ENCODE results near the gene MGA. TPM values are rescaled to one million over a fixed set of nuclear protein-coding genes. Genes with fewer than 3 reads are reported as not detected.

Gene MGA
- polyA plus RNA-seq, 3 donors, result 2.7 to 6.9 (median 4.2) TPM

DNA sequence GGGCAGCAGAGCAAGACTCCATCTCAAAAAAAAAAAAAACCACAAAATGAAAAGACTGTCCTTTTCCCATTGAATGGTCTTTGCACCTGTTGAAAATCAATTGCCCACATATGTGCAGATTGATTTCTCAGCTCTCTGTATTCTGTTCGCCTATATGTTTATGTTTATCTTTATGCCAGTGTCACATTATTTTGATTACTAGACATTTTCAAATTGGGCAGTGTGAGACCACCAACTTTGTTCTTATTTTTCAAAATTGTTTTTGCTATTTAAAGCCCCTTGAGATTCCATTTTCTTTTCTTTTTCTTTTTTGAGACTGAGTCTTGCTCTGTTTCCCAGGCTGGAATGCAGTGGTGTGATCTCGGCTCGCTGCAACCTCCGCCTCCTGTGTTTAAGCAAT lies 18.5 kb downstream of the MGA start:
- Mint-ChIP-seq H3K4me1 (peaks cover 7% of the 10 kb centered on the region), H3K4me3 (no peak overlapping the region), H3K27me3 (ENCODE audit: low read depth in 3 of 3) (peaks cover 0 to 2% (median 0%) of the 10 kb centered on the region in 3 donors), H3K36me3 (peaks cover 14 to 46% of the 10 kb centered on the region in 2 donors), H3K27ac (no peak overlapping the region), H3K9me3 (peaks cover 0 to 4% (median 0%) of the 10 kb centered on the region in 7 donors)
- H4K20me1 ChIP-seq (ENCODE audit: insufficient read depth, low read length), result peaks cover 98% of the 10 kb centered on the region
- peaks cover 100% of the 10 kb centered on the region for H3K79me2 ChIP-seq (ENCODE audit: insufficient read depth, low read length)
- H3K4me3 ChIP-seq (replicated peaks in 1 of 3; ENCODE audit: low read depth in 2 of 3, low read length in 3 of 3), result no peak overlapping the region
- no peak overlapping the region for H3K4me2 ChIP-seq (replicated peaks; ENCODE audit: extremely low read depth, low read length, poor library complexity, severe bottlenecking)
- no peak overlapping the region for H3K27ac ChIP-seq (ENCODE audit: low read depth in 1 of 2, low read length in 2 of 2)
- TF ChIP-seq, protein P1, sequence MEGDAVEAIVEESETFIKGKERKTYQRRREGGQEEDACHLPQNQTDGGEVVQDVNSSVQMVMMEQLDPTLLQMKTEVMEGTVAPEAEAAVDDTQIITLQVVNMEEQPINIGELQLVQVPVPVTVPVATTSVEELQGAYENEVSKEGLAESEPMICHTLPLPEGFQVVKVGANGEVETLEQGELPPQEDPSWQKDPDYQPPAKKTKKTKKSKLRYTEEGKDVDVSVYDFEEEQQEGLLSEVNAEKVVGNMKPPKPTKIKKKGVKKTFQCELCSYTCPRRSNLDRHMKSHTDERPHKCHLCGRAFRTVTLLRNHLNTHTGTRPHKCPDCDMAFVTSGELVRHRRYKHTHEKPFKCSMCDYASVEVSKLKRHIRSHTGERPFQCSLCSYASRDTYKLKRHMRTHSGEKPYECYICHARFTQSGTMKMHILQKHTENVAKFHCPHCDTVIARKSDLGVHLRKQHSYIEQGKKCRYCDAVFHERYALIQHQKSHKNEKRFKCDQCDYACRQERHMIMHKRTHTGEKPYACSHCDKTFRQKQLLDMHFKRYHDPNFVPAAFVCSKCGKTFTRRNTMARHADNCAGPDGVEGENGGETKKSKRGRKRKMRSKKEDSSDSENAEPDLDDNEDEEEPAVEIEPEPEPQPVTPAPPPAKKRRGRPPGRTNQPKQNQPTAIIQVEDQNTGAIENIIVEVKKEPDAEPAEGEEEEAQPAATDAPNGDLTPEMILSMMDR (IDR thresholded peaks at IDR 0.05), result no peak
- H3K9me3 ChIP-seq (replicated peaks in 1 of 2; ENCODE audit: control insufficient read depth in 1 of 2, insufficient read depth in 1 of 2, low read length in 2 of 2), result no peaks in the 10 kb centered on the region
- intact Hi-C loops (cut with micrococcal nuclease), result no loop called here
- H3K27me3 ChIP-seq (ENCODE audit: control insufficient read depth in 2 of 2, insufficient read depth in 2 of 2, low read length in 2 of 2), result no peaks in the 10 kb centered on the region
- no peak overlapping the region for H2AFZ ChIP-seq (ENCODE audit: insufficient read depth, low read depth, low read length, poor library complexity, severe bottlenecking)
- H3K9ac ChIP-seq (ENCODE audit: insufficient read depth, low read length, poor library complexity, severe bottlenecking), result no peak overlapping the region
- 100% methylated on average over 1 of the region's 4 CpGs for WGBS (ENCODE audit: insufficient coverage)
- no peak for DNase-seq
- peaks cover 4 to 12% of the 10 kb centered on the region in 2 donors for H3K36me3 ChIP-seq (replicated peaks in 1 of 2; ENCODE audit: control insufficient read depth in 1 of 2, insufficient read depth in 2 of 2, low read length in 2 of 2)
- no peaks in the 10 kb centered on the region for H3K4me1 ChIP-seq (ENCODE audit: control insufficient read depth in 1 of 2, insufficient read depth in 2 of 2, low read length in 2 of 2)

- peaks cover 0 to 2% (median 0%) of the 10 kb centered on the region in 3 donors for H3K27me3 Mint-ChIP-seq (ENCODE audit: low read depth in 3 of 3)
- no peak overlapping the region for H3K27ac Mint-ChIP-seq
- no peak overlapping the region for H3K4me3 Mint-ChIP-seq
- Histone ChIP-seq H3K79me2 (ENCODE audit: insufficient read depth, low read length) (peaks cover 100% of the 10 kb centered on the region), H3K4me1 (ENCODE audit: control insufficient read depth in 1 of 2, insufficient read depth in 2 of 2, low read length in 2 of 2) (no peaks in the 10 kb centered on the region), H3K9ac (ENCODE audit: insufficient read depth, low read length, poor library complexity, severe bottlenecking) (no peak overlapping the region), H3K4me3 (replicated peaks in 1 of 3; ENCODE audit: low read depth in 2 of 3, low read length in 3 of 3) (no peak overlapping the region), H3K36me3 (replicated peaks in 1 of 2; ENCODE audit: control insufficient read depth in 1 of 2, insufficient read depth in 2 of 2, low read length in 2 of 2) (peaks cover 0 to 5% of the 10 kb centered on the region in 2 donors), H3K27ac (ENCODE audit: low read depth in 1 of 2, low read length in 2 of 2) (no peak overlapping the region), H3K27me3 (ENCODE audit: control insufficient read depth in 2 of 2, insufficient read depth in 2 of 2, low read length in 2 of 2) (no peaks in the 10 kb centered on the region), H4K20me1 (ENCODE audit: insufficient read depth, low read length) (peaks cover 70% of the 10 kb centered on the region), H3K9me3 (replicated peaks in 1 of 2; ENCODE audit: control insufficient read depth in 1 of 2, insufficient read depth in 1 of 2, low read length in 2 of 2) (no peaks in the 10 kb centered on the region), H3K4me2 (replicated peaks; ENCODE audit: extremely low read depth, low read length, poor library complexity, severe bottlenecking) (no peak overlapping the region), H2AFZ (ENCODE audit: insufficient read depth, low read depth, low read length, poor library complexity, severe bottlenecking) (no peak overlapping the region)
- DNase-seq, result no peak
- H3K9me3 Mint-ChIP-seq, result peaks cover 0 to 1% (median 0%) of the 10 kb centered on the region in 7 donors
- WGBS (ENCODE audit: insufficient coverage), result no CpG with 5 or more reads among the region's 4 CpGs
- peaks cover 14% of the 10 kb centered on the region for H3K4me1 Mint-ChIP-seq
- intact Hi-C loops (cut with micrococcal nuclease), result no loop called here
- TF ChIP-seq, protein P1 (IDR thresholded peaks at IDR 0.05), result no peak
- H3K36me3 Mint-ChIP-seq, result peaks cover 8 to 25% of the 10 kb centered on the region in 2 donors
Observed at GRCh38 chr15:41683955-41684354, 23.8 kb downstream of the MGA start.
